T-helper 2 cell (primary cell): ENCODE results near the gene SETX.

Source experiments
- DNase-seq, 5 experiments: peaks; one replicate each; pipeline versions ENCODE4 v3.0.0 to v3.0.0-alpha.2; 2012 to 2022

The SETX gene

DNA sequence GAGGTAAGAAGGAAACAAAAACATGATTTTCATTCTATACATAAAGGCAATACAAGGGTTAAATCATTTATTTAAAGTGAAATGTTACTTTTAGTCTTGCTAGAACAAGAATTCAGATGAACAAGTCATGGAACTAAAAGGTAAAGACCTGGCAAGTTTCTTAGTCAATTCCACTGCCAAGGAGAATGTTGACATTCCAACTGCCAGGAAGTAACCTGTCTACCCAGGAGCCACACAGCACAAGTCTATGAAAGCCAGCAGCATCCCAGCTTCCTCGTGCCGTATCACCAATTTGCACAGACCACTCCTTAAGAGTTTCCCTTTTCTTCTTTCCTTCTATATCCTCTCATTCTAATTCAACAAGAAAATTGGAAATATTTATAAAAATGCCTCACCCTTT is 79.9 kb downstream of the SETX start:
- no peak for DNase-seq

- peak in 2 of 5 experiments; percentile 23 to 66 for DNase-seq
Observed at GRCh38 chr9:132269704-132270516, 84.9 kb downstream of the SETX start.

DNA sequence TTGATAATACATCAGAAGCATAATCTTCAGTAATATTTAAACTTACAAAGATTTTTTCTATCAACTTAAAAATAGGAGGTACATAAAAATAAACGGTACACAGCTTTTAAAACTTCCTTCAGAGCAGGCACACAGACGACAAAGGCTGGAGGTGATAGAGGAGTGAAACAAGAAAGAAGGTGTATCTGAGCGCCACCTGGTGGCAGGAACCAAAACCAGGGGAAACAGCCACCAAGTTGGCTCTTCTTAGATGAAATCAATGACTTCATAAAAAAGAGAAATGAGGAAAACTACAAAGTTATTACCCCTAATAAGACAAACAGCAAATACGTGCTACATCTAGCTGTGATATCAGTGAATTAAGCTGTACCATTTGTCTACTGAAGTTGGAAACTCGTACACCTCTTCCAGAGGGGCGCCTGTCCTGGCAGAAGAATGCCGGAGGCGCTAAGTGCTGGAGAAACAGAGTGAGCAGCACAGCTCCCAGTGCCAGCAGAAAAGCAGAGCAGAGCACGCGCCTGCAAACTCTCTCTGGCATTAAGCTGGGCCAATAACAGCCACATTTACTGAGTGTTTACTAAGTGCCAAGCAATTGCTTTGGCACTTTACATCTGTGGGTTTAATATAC is 85.9 kb downstream of the SETX start:
- DNase-seq, result peak; percentile 31 to 73 (median 52)

- no peak for DNase-seq
Observed at GRCh38 chr9:132267660-132268059, 87.1 kb downstream of the SETX start.

GRCh38 chr9:132266017-132266416 is 88.8 kb downstream of the SETX start:
- no peak for DNase-seq

GRCh38 chr9:132260846-132261245 is 93.9 kb downstream of the SETX start:
- DNase-seq, result no peak

GRCh38 chr9:132250324-132251262 is 104.2 kb downstream of the SETX start:
- no peak for DNase-seq

GRCh38 chr9:132249690-132250089 is 105.1 kb downstream of the SETX start:
- DNase-seq, result no peak

DNA sequence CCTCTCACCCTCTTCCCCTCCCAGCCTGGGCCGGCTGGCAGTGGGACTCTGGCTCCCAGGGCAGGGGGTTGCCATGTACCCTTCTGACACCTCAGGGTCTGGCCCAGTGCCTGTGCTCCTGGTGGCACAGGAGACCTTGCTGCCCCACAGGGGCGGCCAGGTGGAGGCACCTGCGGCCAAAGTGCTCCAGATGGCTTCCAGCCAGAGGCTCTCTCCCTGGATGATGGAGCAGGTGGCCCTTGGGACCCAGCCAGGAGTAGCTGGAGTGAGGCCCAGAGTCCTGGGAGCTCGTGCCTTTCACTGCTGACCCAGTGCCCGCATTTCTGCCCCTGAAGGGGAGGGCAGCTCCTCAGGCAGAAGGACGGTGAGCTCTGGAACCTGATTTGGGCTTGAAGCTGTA is 105.7 kb downstream of the SETX start:
- DNase-seq, result no peak

GRCh38 chr9:132247942-132248341 is 106.8 kb downstream of the SETX start:
- no peak for DNase-seq

DNA sequence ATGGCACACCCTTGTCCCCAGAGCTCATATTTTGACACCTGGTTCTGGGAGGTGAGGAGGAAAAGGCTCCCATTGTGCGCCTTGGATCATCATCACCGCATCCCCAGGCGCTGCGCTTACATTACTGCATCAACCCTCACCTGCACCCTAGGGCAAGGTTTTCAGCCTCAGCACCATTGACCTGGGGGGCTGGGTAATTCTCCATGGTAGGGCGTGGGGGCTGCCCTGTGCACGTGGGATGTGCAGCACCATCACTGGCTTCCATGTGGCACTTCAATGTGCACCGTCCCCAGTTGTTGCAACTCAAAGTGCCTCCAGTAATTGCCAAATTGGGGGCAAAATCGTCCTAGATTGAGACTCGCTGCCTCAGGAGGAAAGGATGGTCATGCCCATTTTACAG is 109.3 kb downstream of the SETX start:
- DNase-seq, result no peak

GRCh38 chr9:132244582-132245455 is 110.0 kb downstream of the SETX start:
- DNase-seq, result no peak

DNA sequence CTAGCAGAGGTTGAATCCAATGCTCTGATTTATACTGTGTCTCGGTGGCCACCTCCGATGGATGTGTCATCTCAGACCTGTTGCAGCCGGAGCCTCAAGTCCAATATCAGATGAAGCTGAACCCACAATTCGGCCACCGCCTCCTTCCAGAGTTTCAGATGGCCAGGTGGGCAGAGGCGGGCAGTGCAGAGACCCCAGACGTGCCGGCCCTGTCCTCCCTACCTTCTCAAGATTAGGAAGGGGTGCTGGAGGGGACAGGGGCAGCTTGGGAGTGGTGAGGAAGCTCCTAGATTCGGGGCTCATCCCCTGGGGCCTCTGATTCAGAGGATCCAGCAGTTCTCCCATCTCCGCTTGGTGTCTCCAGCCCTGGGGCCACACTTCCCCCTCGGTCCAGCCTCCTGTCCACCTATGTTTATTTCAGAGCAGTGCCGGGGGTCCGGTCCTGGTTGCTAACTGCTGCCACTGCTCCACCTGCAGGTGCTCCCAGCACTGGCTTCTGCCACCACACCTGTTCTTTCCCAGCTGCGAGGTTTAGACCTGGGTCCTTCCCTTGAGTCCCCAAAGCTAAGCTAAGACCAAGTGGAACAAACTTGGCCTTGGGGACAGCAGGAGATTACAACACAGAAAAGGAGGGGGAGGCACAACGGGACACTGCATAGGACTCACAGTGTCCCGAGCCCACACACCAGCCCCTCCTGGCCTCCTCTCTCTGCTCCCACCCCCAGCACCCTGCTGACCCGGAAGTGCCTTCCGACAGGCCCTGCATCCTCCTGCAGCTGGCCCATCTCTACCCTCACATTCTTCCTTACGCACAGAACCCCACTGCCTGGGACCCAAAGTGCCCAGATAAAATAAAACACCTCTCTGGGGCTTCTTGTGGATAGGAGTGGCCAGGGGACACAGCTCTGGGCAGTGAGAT is 111.4 kb downstream of the SETX start:
- no peak for DNase-seq

GRCh38 chr9:132242621-132243155 is 112.1 kb downstream of the SETX start:
- no peak for DNase-seq

- peak in 3 of 5 experiments; percentile 41 to 73 (median 48) for DNase-seq
Observed at GRCh38 chr9:132241840-132242620, 112.8 kb downstream of the SETX start.

- DNase-seq, result no peak
Observed at GRCh38 chr9:132241483-132241839, 113.3 kb downstream of the SETX start.

DNA sequence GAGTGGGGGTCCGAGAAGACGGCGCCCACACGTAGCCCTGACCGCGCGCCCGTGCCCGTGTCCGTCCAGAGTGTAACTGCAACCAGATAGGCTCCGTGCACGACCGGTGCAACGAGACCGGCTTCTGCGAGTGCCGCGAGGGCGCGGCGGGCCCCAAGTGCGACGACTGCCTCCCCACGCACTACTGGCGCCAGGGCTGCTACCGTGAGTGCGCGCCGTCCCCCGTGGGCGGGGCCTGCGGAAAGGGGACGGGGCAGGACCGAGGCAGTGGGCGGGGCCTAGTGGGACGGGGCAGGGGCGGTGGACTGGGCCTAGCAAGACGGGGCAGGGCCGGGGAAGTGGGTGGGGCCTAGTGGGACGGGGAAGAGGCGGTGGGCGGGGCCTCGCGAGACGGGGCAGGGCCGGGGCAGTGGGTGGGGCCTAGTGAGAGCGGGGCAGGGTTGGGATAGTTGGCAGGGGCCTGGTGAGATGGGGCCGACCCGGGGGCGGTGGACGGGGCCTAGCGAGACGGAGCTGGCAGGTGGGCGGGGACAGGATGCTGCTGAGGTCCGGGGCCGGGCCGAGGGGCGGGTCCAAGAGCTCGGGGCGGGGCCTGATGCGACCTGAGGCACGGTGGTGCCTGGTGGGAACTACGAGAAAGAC is 113.8 kb downstream of the SETX start:
- DNase-seq, result peak; percentile 98 to 100 (median 99)

GRCh38 chr9:132239999-132240840 is 114.6 kb downstream of the SETX start:
- DNase-seq, result no peak
